ENCODE results near the gene IGF1R. TPM values are rescaled to one million over a fixed set of nuclear protein-coding genes. Genes with fewer than 3 reads are reported as not detected.

Gene IGF1R
- total RNA-seq, 1 experiment from 2014 or later = 16.3 TPM

- Histone ChIP-seq H3K9ac (ENCODE audit: low read length) (no peak overlapping the region), H3K4me1 (ENCODE audit: control insufficient read depth in 1 of 2, insufficient read depth in 2 of 2, low read length in 2 of 2) (peaks cover 5 to 10% of the 10 kb centered on the region in 2 experiments; a peak in 3 of 4 replicates), H4K20me1 (ENCODE audit: insufficient read depth) (no peaks in the 10 kb centered on the region), H3K79me2 (ENCODE audit: insufficient read depth, low read length) (no peaks in the 10 kb centered on the region), H3K4me2 (ENCODE audit: low read length) (no peak overlapping the region), H3K4me3 (replicated peaks in 1 of 2; ENCODE audit: low read depth in 1 of 2, low read length in 2 of 2) (no peak overlapping the region), H3K27me3 (ENCODE audit: insufficient read depth, low read length) (no peaks in the 10 kb centered on the region), H3K9me2 (ENCODE audit: insufficient read depth) (no peaks in the 10 kb centered on the region), H3K36me3 (ENCODE audit: control insufficient read depth in 1 of 2, insufficient read depth in 2 of 2, low read length in 2 of 2) (no peaks in the 10 kb centered on the region), H3K27ac (ENCODE audit: low read depth, low read length) (no peak overlapping the region), H3K9me3 (ENCODE audit: control insufficient read depth in 1 of 2, insufficient read depth in 1 of 2, low read depth in 1 of 2, low read length in 2 of 2) (no peaks in the 10 kb centered on the region), H2AFZ (ENCODE audit: low read depth, low read length, poor library complexity, severe bottlenecking) (no peak overlapping the region)
- POLR2A ChIA-PET = no interaction called here
- RAD21 ChIA-PET (ENCODE audit: low non-redundant PET in 1 of 2, low total read pairs in 2 of 2, uncharacterized antibody in 2 of 2, unreplicated experiment in 2 of 2) = no interaction called here
- CTCF ChIA-PET = no interaction called here
- intact Hi-C loops (cut with micrococcal nuclease) = no loop called here
- no peak for TF ChIP-seq TCF7L2 (IDR thresholded peaks at IDR 0.05; ENCODE audit: borderline replicate concordance, extremely low read depth, insufficient read depth, insufficient read length)
- BruUV-seq (replicated peaks) = no TSS peak
- ATAC-seq = no peak
- no peak for DNase-seq (ENCODE audit: low read depth, low spot score)
Measured at GRCh38 chr15:98860281-98861041, 212.1 kb downstream of the IGF1R start.

- Histone ChIP-seq H3K27ac (ENCODE audit: low read depth, low read length) (no peak overlapping the region), H3K27me3 (ENCODE audit: insufficient read depth, low read length) (no peaks in the 10 kb centered on the region), H3K4me3 (replicated peaks in 1 of 2; ENCODE audit: low read depth in 1 of 2, low read length in 2 of 2) (no peak overlapping the region), H3K36me3 (ENCODE audit: control insufficient read depth in 1 of 2, insufficient read depth in 2 of 2, low read length in 2 of 2) (no peaks in the 10 kb centered on the region), H3K9me2 (ENCODE audit: insufficient read depth) (no peaks in the 10 kb centered on the region), H4K20me1 (ENCODE audit: insufficient read depth) (no peaks in the 10 kb centered on the region), H3K9ac (ENCODE audit: low read length) (no peak overlapping the region), H3K4me1 (ENCODE audit: control insufficient read depth in 1 of 2, insufficient read depth in 2 of 2, low read length in 2 of 2) (peaks cover 5 to 17% of the 10 kb centered on the region in 2 experiments; a peak in 3 of 4 replicates), H3K4me2 (ENCODE audit: low read length) (no peak overlapping the region), H3K9me3 (ENCODE audit: control insufficient read depth in 1 of 2, insufficient read depth in 1 of 2, low read depth in 1 of 2, low read length in 2 of 2) (no peaks in the 10 kb centered on the region), H2AFZ (ENCODE audit: low read depth, low read length, poor library complexity, severe bottlenecking) (no peak overlapping the region), H3K79me2 (ENCODE audit: insufficient read depth, low read length) (no peaks in the 10 kb centered on the region)
- ChIA-PET POLR2A (no interaction called here), CTCF (no interaction called here), RAD21 (ENCODE audit: low non-redundant PET in 1 of 2, low total read pairs in 2 of 2, uncharacterized antibody in 2 of 2, unreplicated experiment in 2 of 2) (no interaction called here)
- no TSS peak for BruUV-seq (replicated peaks)
- DNase-seq (ENCODE audit: low read depth, low spot score) = no peak
- intact Hi-C loops (cut with micrococcal nuclease) = no loop called here
- no peak for ATAC-seq
- no peak for TF ChIP-seq MAX (IDR thresholded peaks at IDR 0.05)
- no peak for TF ChIP-seq SRF (IDR thresholded peaks at IDR 0.05; ENCODE audit: low read depth)
- TF ChIP-seq ZFX (IDR thresholded peaks at IDR 0.05) = no peak
- no peak for TF ChIP-seq EGR1 (IDR thresholded peaks at IDR 0.05; ENCODE audit: low read depth)
- TF ChIP-seq EZH2phosphoT487 (IDR thresholded peaks at IDR 0.05; ENCODE audit: borderline replicate concordance) = no peak
- TF ChIP-seq SIN3A (IDR thresholded peaks at IDR 0.05; ENCODE audit: low read depth) = no peak
- TF ChIP-seq RAD21 (IDR thresholded peaks at IDR 0.05; ENCODE audit: low read depth) = no peak
- no peak for TF ChIP-seq TCF7L2 (IDR thresholded peaks at IDR 0.05; ENCODE audit: borderline replicate concordance, extremely low read depth, insufficient read depth, insufficient read length)
- no peak for TF ChIP-seq YY1 (IDR thresholded peaks at IDR 0.05; ENCODE audit: extremely low read depth, insufficient replicate concordance, low read depth, low read length)
- no peak for TF ChIP-seq CBX3 (IDR thresholded peaks at IDR 0.05; ENCODE audit: low read depth)
- TF ChIP-seq SP1 (IDR thresholded peaks at IDR 0.05; ENCODE audit: low read depth) = no peak
- TF ChIP-seq CEBPB (IDR thresholded peaks at IDR 0.05; ENCODE audit: low read depth) = no peak
- no peak for TF ChIP-seq ZNF274 (IDR thresholded peaks at IDR 0.05; ENCODE audit: low read depth, low read length)
- TF ChIP-seq EZH2 (IDR thresholded peaks at IDR 0.05) = no peak
- no peak for TF ChIP-seq CTCF (IDR thresholded peaks at IDR 0.05 in 2 of 3, conservative IDR thresholded peaks at IDR 0.05 in 1 of 3; ENCODE audit: borderline replicate concordance in 1 of 3, insufficient read depth in 1 of 3, low read depth in 2 of 3, low read length in 2 of 3)
- no peak for TF ChIP-seq ELF1 (IDR thresholded peaks at IDR 0.05; ENCODE audit: borderline replicate concordance, low read depth)
Measured at GRCh38 chr15:98861188-98861587, 212.8 kb downstream of the IGF1R start.
